Body of pancreas (tissue), 4 donors: ENCODE data around the gene SOCS3.

Experiments used
- CTCF ChIP-seq, 7 experiments: fragments of 450-650 bp in 4 of 7; fragments of 200-600 bp in 3 of 7; sonication (generic) in 3 of 7; IDR thresholded peaks; one replicate each; pipeline ENCODE4 v1.5.1; 2016 to 2019; ENCODE audit warnings: antibody characterized with exemption in 7 of 7
- POLR2A ChIP-seq, 3 donors: fragments of 450-650 bp; IDR thresholded peaks; one replicate each; pipeline ENCODE4 v1.6.1; 2016; ENCODE audit warnings: antibody characterized with exemption in 3 of 3, mild to moderate bottlenecking in 2 of 3

GRCh38 chr17:78398390-78398789 lies 38.5 kb upstream of the SOCS3 start:
- TF ChIP-seq POLR2A (IDR thresholded peaks at IDR 0.05) (no peak), CTCF (IDR thresholded peaks at IDR 0.05) (no peak)
